Upper lobe of left lung (tissue), 4 donors: Measurements from ENCODE around the gene TMEM108.

ENCODE experiments used
- EP300 ChIP-seq, 4 donors: sonication (generic); formaldehyde crosslinking; IDR thresholded peaks; one replicate each; pipeline ENCODE4 v1.5.1; 2017; ENCODE audit warnings: antibody characterized with exemption in 4 of 4, control low read depth in 2 of 4
- POLR2A ChIP-seq, 4 donors: fragments of 450-650 bp; IDR thresholded peaks; one replicate each; pipeline ENCODE4 v1.5.1; 2016 to 2017; ENCODE audit warnings: antibody characterized with exemption in 4 of 4, mild to moderate bottlenecking in 2 of 4
- POLR2AphosphoS5 ChIP-seq, 2 donors: sonication (generic); formaldehyde crosslinking; IDR thresholded peaks; one replicate each; pipeline ENCODE4 v1.5.1; 2017; ENCODE audit warnings: antibody characterized with exemption in 2 of 2
- TF ChIP-seq, protein P1 (sequence below), 6 experiments: fragments of 450-650 bp in 4 of 6; fragments of 200-600 bp in 2 of 6; sonication (generic) in 2 of 6; IDR thresholded peaks; one replicate each; pipeline ENCODE4 v1.5.1; 2016 to 2019; ENCODE audit warnings: antibody characterized with exemption in 6 of 6

DNA sequence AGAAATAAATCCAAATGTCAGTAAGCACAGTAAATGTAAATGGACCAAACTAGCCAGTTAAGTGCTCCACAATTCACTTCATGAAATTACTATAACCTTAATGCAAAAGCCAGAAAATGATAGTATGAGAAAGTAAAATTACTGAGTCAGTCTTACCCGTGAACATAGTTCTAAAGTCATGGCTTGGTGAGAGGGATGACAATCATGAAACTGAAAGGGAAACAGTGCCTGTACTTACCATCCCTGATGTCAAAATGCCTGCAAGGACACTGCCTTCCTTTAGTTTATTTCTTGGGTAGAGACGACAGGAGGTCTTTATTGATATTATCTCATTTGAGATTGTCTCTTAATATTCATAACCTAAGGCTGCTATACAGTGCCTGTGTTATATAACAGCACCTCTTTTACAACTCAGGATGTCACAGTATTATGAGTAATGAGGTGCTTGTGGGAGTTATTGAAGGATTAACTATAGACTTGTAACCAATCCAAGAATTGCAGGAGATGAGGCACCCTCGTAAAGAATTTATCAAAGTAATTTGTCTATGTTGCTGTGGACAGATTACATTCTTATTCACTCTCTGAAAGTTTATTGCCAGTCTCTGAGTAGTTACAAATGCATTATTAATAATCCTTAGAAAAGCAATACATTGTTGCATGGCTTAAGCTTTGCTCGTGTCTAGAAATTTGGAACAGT lies 218.7 kb downstream of the TMEM108 start:
- TF ChIP-seq POLR2A (IDR thresholded peaks at IDR 0.05), result no peak
- TF ChIP-seq, protein P1, sequence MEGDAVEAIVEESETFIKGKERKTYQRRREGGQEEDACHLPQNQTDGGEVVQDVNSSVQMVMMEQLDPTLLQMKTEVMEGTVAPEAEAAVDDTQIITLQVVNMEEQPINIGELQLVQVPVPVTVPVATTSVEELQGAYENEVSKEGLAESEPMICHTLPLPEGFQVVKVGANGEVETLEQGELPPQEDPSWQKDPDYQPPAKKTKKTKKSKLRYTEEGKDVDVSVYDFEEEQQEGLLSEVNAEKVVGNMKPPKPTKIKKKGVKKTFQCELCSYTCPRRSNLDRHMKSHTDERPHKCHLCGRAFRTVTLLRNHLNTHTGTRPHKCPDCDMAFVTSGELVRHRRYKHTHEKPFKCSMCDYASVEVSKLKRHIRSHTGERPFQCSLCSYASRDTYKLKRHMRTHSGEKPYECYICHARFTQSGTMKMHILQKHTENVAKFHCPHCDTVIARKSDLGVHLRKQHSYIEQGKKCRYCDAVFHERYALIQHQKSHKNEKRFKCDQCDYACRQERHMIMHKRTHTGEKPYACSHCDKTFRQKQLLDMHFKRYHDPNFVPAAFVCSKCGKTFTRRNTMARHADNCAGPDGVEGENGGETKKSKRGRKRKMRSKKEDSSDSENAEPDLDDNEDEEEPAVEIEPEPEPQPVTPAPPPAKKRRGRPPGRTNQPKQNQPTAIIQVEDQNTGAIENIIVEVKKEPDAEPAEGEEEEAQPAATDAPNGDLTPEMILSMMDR (IDR thresholded peaks at IDR 0.05), result no peak
- no peak for TF ChIP-seq POLR2AphosphoS5 (IDR thresholded peaks at IDR 0.05)
- TF ChIP-seq EP300 (IDR thresholded peaks at IDR 0.05), result no peak
